Stimulated activated naive CD8-positive, alpha-beta T cell treated with anti-CD3 and anti-CD28 coated beads, Interleukin-15, amount 100 ng/mL, for 72 hours (primary cell): Measurements from ENCODE around the gene NANOS2.
A peak's percentile ranks its signal among the peaks of the same experiment; 100 is the strongest.
"Not testable (repeated sequence)": the region's sequence is repeated elsewhere in the genome, so short reads cannot be mapped to it uniquely, and the experiment has no call there.

Experiments
- ATAC-seq: fragments of 150-1000 bp; cut with Tn5 transposase; 2 replicates; pipeline ENCODE4 v1.10.0; 2021; ENCODE audit warnings: mild to moderate bottlenecking, moderate library complexity
- DNase-seq, 2 donors: peaks; one replicate each; pipeline ENCODE4 v3.0.0; 2021 to 2022
- H3K27ac Mint-ChIP-seq, 2 donors: one replicate each; pipeline ENCODE4 v1.8.0; 2022; ENCODE audit warnings: mild to moderate bottlenecking in 2 of 2, mixed read lengths in 2 of 2, moderate library complexity in 2 of 2
- H3K27me3 Mint-ChIP-seq: one replicate; pipeline ENCODE4 v1.8.0; 2022; ENCODE audit warnings: mixed read lengths
- H3K4me1 Mint-ChIP-seq: one replicate; pipeline ENCODE4 v1.8.0; 2022; ENCODE audit warnings: mild to moderate bottlenecking, mixed read lengths
- H3K4me3 Mint-ChIP-seq, 2 donors: one replicate each; pipeline ENCODE4 v1.8.0; 2022; ENCODE audit warnings: mild to moderate bottlenecking in 2 of 2, mixed read lengths in 2 of 2, moderate library complexity in 1 of 2
- H3K9me3 Mint-ChIP-seq, 2 donors: one replicate each; pipeline ENCODE4 v1.8.0; 2022; ENCODE audit warnings: mixed read lengths in 2 of 2

NANOS2 gene

DNA sequence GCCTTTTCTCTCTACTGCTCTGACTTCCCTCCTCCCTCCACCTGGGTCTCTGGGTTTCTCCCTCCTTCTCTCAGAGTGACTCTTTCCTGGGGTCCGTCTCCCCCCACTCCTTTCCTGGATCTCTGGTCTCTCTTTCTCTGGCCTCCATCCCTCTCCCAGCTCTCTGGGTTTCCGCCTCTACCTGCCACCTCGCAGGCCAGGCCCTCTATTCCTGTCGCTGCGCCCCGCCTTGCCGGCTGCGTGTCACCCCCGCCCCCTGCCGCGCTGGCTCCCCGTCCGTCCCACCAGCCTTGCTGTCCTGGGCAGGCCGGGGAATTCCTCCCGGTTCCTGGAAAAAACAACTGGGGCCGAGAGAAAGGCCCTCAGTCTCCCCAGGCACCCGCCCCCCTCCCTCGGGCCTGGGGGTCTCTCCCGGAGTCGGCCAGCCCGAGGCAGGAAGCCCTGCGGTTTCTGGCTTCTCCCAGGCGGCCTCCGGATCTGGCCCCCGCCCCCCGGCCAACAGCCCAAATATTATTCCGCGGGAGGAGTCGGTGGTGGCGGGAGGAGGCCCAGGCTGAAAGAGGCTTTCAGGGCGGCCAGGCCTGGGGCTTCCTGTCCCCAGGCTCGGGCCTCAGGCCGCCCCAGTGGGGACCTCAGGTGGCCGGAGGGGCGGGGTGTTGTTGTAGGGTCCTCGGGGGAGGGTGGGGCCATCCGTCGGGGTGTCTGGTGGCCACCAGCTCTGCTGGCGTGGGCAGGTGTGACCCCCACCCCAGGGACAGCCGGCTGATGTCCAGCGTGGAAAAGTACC, 38.0 kb downstream of the NANOS2 start:
- peak overlapping the region; percentile 59 to 66 for H3K4me3 Mint-ChIP-seq
- peak overlapping the region in 1 of 2 donors; percentile 59 for H3K27ac Mint-ChIP-seq
- peaks cover 49% of the 10 kb centered on the region for H3K27me3 Mint-ChIP-seq
- ATAC-seq (peak; percentile 54), DNase-seq (peak; percentile 33 to 39)
- peaks cover 27% of the 10 kb centered on the region for H3K4me1 Mint-ChIP-seq
- no peaks in the 10 kb centered on the region for H3K9me3 Mint-ChIP-seq

DNA sequence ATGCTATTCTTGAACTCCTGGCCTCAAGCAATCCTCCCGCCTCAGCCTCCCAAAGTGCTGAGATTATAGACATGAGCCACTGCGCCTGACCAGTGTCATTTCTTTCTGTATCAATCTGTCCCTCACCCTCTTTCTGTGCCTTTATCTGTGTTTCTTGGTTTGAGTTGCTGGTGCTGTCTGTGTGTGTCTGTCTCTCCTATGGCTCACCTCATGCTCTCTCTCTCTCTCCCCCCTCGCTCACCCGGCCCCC, 38.5 kb downstream of the NANOS2 start:
- H3K27me3 Mint-ChIP-seq = peaks cover 49% of the 10 kb centered on the region

DNA sequence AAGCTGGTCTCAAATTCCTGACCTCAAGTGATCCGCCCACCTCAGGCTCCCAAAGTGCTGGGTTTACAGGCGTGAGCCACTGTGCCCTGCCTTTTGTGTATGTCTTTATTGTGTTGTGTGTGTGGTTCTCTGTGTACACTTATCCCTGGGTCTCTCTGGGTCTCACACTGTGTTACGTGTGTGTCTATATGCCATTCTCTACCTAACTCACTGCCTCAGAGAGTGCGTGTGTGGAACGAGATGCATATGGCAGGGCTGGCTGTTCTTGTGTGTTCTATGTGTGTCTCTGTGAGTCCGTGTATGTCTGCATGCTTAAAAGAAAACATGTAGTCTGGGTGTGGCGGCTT, 40.0 kb downstream of the NANOS2 start:
- peaks cover 49% of the 10 kb centered on the region for H3K27me3 Mint-ChIP-seq
- H3K4me3 Mint-ChIP-seq = no peak overlapping the region
- H3K4me1 Mint-ChIP-seq = peaks cover 20% of the 10 kb centered on the region
- no peak overlapping the region for H3K27ac Mint-ChIP-seq
- no peak for ATAC-seq
- H3K9me3 Mint-ChIP-seq = no peaks in the 10 kb centered on the region
- no peak for DNase-seq

More for the DNA sequence above, 38.5 kb downstream of the NANOS2 start:
- DNase-seq = no peak
- Mint-ChIP-seq H3K9me3 (no peaks in the 10 kb centered on the region), H3K27ac (no peak overlapping the region), H3K4me3 (peak overlapping the region; percentile 59 to 66), H3K4me1 (peaks cover 22% of the 10 kb centered on the region)
- peak; percentile 78 for ATAC-seq

DNA sequence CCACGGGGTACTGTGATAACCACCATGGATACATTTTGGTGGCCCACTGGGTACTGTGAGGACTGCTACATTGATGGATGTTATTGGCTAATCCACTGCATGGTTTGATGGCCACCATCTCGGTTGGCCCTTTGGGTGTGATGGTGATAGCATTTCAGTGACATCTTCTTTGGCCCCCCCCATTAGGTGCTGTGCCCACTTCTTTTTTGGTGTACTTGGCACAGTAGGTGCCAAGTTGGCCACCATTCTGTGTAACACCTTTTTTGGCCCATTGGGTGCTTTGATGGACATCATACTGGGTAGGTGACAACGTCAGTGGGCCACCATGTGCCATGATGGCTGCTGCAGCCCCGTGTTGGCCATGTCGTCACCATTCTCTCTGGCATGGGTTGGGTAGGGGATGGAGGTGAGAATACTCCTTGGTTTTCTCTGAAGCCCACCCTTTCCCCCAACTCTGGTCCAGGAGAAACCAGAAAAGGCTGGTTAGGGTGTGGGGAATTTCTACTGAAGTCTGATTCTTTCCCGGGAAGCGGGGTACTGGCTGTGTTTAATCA, 41.3 kb downstream of the NANOS2 start:
- H3K4me1 Mint-ChIP-seq = peaks cover 15% of the 10 kb centered on the region
- peaks cover 43% of the 10 kb centered on the region for H3K27me3 Mint-ChIP-seq
- H3K9me3 Mint-ChIP-seq = no peaks in the 10 kb centered on the region
- no peak for ATAC-seq
- H3K4me3 Mint-ChIP-seq = no peak overlapping the region
- DNase-seq = no peak
- H3K27ac Mint-ChIP-seq = no peak overlapping the region

DNA sequence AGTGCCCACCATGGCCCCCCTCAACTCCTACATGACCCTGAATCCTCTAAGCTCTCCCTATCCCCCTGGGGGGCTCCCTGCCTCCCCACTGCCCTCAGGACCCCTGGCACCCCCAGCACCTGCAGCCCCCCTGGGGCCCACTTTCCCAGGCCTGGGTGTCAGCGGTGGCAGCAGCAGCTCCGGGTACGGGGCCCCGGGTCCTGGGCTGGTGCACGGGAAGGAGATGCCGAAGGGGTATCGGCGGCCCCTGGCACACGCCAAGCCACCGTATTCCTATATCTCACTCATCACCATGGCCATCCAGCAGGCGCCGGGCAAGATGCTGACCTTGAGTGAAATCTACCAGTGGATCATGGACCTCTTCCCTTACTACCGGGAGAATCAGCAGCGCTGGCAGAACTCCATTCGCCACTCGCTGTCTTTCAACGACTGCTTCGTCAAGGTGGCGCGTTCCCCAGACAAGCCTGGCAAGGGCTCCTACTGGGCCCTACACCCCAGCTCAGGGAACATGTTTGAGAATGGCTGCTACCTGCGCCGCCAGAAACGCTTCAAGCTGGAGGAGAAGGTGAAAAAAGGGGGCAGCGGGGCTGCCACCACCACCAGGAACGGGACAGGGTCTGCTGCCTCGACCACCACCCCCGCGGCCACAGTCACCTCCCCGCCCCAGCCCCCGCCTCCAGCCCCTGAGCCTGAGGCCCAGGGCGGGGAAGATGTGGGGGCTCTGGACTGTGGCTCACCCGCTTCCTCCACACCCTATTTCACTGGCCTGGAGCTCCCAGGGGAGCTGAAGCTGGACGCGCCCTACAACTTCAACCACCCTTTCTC, 42.3 kb downstream of the NANOS2 start:
- peaks cover 9% of the 10 kb centered on the region for H3K4me1 Mint-ChIP-seq
- H3K9me3 Mint-ChIP-seq = no peaks in the 10 kb centered on the region
- no peak for DNase-seq
- no peak for ATAC-seq
- no peak overlapping the region for H3K4me3 Mint-ChIP-seq
- peaks cover 34% of the 10 kb centered on the region for H3K27me3 Mint-ChIP-seq
- H3K27ac Mint-ChIP-seq = no peak overlapping the region

DNA sequence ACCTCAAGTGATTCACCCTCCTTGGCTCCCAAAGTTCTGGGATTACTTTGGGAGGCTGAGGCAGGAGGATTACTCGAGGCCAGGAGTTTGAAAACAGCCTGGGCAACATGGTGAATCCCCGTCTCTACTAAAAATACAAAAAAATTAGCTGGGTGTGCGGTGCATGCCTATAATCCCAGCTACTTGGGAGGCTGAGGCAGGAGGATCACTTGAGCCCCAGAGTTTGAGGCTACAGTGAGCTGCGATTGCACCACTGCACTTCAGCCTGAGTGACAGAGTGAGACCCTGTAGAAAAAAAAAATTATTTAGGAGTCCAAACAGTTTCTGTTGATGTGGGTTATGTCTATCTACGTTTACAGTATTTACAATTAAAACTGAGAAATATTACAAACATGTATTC, 43.8 kb downstream of the NANOS2 start:
- no peak for DNase-seq
- peaks cover under 1% of the 10 kb centered on the region for H3K4me1 Mint-ChIP-seq
- peaks cover 39% of the 10 kb centered on the region for H3K27me3 Mint-ChIP-seq
- H3K9me3 Mint-ChIP-seq = no peaks in the 10 kb centered on the region
- no peak for ATAC-seq
- H3K4me3 Mint-ChIP-seq = no peak overlapping the region
- H3K27ac Mint-ChIP-seq = no peak overlapping the region

DNA sequence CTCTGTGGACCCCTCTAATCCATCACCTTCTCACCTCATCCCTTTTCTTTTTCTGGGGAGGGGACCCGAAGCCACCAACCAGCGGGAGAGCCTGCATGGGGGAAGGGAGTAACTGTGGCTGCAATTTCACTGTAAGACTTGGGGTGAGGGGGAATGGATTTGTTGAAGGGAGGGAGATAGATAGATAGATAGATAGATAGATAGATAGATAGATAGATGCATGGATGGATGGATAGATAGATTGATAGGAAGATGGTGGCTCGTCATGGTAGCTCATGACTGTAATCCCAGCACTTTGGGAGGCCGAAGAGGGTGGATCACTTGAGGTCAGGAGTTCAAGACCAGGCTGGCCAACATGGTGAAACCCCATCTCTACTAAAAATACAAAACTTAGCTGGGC, 47.3 kb downstream of the NANOS2 start:
- DNase-seq, ATAC-seq, H3K4me3 Mint-ChIP-seq, H3K27ac Mint-ChIP-seq, H3K9me3 Mint-ChIP-seq: not testable (repeated sequence)
- Mint-ChIP-seq H3K4me1 (peaks cover 18% of the 10 kb centered on the region), H3K27me3 (peaks cover 43% of the 10 kb centered on the region)

DNA sequence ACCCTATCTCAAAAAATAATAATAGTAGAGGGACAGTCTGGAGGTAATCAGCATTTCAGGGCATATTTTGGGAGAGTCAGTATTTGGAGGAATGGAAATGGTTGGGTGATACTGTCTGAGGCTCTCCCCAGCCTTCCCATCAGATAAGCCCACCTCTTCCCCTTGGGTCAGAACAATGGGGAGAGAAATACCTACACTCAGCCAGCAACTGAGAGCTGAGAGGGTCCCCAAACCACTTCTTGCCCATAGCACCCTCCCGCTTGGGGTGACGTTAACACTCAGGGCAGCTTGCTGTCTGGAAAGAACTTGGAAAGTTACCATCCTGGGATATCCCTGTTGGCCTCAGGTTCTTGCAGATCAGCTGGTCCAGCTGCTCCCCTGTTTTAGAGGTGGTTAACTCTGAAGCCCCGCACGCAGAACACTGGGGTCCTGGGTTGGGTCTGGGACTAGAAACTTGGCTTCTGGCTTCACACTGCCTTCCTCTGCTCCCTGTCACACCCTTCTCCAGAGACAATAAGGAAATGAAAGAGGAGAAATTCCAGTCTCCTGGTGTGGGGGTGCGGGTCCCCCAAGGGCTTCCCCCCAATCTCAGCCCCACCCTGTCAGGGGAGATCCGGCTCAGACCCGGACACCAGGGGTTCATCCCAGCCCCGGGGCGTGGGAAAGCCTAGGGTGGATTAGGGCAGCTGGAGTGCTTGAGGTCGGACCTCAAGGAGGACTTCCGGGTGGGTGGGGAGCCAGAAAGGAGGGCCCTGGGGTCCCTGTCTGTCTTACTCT, 48.0 kb downstream of the NANOS2 start:
- Mint-ChIP-seq H3K27me3 (peaks cover 43% of the 10 kb centered on the region), H3K9me3 (no peaks in the 10 kb centered on the region), H3K4me1 (peaks cover 25% of the 10 kb centered on the region), H3K4me3 (no peak overlapping the region), H3K27ac (no peak overlapping the region)
- ATAC-seq (no peak), DNase-seq (no peak)

DNA sequence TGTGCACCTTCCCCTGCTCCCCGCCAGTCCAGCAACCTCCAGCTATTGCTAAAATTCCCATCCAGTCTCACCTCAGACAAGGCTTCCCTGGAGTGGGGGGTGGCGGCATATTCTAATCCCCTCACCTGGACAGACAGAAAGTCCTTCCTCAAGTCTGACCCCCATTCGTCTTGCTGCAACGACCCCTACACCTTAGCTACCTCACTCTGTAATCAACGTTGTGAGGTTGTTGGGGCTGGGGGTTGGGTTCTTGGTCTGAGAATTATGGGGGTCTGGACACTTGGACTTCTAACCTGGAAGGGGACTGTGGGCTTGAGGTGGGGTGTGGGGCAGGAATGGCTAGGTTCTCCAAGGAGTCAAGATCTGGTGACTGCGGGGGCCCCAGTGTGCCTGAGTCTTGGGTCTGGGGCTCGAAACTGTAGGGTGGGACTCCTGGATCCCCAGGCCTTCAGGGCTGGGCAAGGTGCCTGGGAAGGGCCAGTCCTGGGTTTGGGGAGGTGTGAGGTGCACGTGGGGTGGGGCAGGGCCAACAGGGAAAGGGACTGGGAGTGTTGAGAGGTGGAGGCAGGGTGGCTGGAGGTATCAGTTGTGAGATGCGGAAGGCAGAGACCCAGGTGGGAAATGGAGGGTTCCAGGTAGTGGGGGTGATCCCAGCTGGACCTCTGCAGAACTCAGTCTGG, 49.2 kb downstream of the NANOS2 start:
- no peak for ATAC-seq
- no peak for DNase-seq
- no peak overlapping the region for H3K4me3 Mint-ChIP-seq
- H3K27ac Mint-ChIP-seq = no peak overlapping the region
- peaks cover 43% of the 10 kb centered on the region for H3K27me3 Mint-ChIP-seq
- H3K9me3 Mint-ChIP-seq = no peaks in the 10 kb centered on the region
- peaks cover 34% of the 10 kb centered on the region for H3K4me1 Mint-ChIP-seq

DNA sequence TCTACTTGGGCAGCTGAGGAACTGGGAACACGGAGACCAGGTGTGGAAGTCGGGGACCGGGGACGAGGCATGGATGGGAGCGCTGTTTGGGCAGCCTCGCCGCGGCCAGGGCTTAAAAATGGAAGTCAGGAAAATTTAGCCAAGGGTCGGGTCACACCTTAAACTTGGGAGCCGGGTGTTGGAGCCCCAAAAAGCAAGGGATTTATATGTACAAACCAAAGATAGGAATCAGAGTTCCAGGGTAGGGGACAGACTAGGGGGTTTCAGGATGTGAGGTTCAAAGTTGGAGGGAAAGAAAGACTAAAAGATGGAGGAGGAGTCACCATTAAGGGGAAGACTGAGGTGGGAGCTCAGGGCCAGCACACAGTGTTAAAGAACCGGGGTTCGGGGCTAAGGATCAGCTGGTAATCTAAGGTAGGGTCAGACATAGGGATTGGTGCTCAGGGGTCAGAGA, 49.9 kb downstream of the NANOS2 start:
- Mint-ChIP-seq H3K27ac (no peak overlapping the region), H3K4me1 (peaks cover 39% of the 10 kb centered on the region), H3K27me3 (peaks cover 43% of the 10 kb centered on the region), H3K9me3 (no peaks in the 10 kb centered on the region), H3K4me3 (peak overlapping the region; percentile 70 to 75)
- no peak for DNase-seq
- no peak for ATAC-seq

DNA sequence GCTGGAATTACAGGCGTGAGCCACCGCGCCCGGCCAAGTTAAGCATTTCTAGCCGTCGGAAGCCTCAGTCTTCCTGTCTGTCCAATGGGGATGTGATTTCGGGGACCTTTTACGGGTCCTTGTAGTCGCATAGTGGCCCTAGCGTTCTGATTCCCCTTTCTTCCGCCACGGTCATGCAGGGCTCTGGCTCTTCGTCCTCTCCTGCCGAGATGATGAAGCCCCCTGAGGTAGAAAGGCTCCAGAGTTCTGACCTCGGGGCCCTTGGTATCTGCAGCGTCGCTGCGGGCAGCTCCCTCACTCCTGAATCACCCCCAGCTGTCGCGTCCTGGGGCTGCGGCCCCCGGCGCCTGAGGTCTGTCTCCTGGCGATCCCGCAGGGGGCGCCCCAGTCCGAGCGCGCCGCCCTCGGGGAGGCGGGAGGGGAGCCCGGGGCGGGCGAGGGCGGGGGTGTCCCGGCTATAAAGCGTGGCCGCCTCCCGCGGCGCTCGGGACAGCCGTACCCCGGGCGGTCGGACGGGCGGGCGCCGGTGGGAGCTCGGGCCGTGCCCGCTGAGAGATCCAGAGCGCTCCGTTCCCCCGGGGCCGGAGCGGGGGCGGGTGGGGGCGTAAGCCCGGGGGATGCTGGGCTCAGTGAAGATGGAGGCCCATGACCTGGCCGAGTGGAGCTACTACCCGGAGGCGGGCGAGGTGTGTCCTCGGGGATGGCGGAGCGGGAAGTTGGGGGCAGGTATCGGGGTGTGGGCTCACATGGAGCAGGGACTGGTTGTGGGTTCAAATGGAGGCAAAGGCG, 50.5 kb downstream of the NANOS2 start, which contains the start of gene FOXA3:
TSS of gene FOXA3 (plus strand) at position 487 of the 789 bp plus-strand sequence. CDS start at position 618, 131 bp downstream.
- Mint-ChIP-seq H3K4me1 (peaks cover 39% of the 10 kb centered on the region), H3K4me3 (peak within 1 kb of the TSS; percentile 94 to 98), H3K27ac (peak within 1 kb of the TSS; percentile 94 to 96), H3K27me3 (peaks cover 43% of the 10 kb centered on the region), H3K9me3 (no peaks in the 10 kb centered on the region)
- peak; percentile 54 for ATAC-seq
- peak; percentile 71 to 77 for DNase-seq

DNA sequence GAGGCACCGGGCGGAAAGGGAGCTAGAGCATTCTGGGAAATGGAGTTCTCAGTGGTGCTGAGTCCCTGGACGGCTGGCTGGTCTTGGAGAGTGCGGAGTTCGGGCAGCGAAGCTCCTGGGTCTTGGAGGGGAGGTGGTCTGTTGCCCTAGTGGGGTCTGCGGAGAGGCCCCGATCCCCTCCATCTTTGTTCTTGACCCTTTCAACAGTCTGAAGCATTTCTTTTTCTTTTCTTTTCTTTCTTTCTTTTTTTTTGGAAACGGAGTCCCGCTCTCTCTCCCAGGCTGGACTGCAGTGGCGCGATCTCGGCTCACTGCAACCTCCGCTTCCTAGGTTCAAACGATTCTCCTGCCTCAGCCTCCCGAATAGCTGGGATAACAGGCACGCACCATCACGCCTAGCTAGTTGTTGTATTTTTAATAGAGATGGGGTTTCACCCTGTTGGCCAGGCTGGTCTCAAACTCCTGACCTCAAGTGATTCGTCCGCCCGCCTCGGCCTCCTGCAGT, 51.2 kb downstream of the NANOS2 start:
- H3K9me3 Mint-ChIP-seq = no peaks in the 10 kb centered on the region
- H3K4me3 Mint-ChIP-seq = peak overlapping the region; percentile 94 to 98
- H3K27me3 Mint-ChIP-seq = peaks cover 43% of the 10 kb centered on the region
- ATAC-seq (no peak), DNase-seq (no peak)
- H3K27ac Mint-ChIP-seq = peak overlapping the region; percentile 94 to 96
- H3K4me1 Mint-ChIP-seq = peaks cover 41% of the 10 kb centered on the region
